HG03175 (cell line): ENCODE measurements around the gene CEACAM8.
"Not testable (repeated sequence)": the region's sequence is repeated elsewhere in the genome, so short reads cannot be mapped to it uniquely, and the experiment has no call there.

Experiments used
- ATAC-seq: cut with Tn5 transposase; IDR thresholded peaks from one replicate; pipeline ENCODE4 v1.9.1; 2021; ENCODE audit warnings: mild to moderate bottlenecking, moderate library complexity; ENCODE audit not compliant: unreplicated experiment

CEACAM8 gene

GRCh38 chr19:42594617-42595489, at the start of gene CEACAM8:
TSS of gene CEACAM8 (minus strand) at chr19:42594924. CDS start at chr19:42594828, 96 bp downstream.
- ATAC-seq, result no peak

GRCh38 chr19:42639324-42640092, 44.8 kb upstream of the CEACAM8 start:
- not testable (repeated sequence) for ATAC-seq

GRCh38 chr19:42635233-42635539, 40.5 kb upstream of the CEACAM8 start:
- no peak for ATAC-seq

DNA sequence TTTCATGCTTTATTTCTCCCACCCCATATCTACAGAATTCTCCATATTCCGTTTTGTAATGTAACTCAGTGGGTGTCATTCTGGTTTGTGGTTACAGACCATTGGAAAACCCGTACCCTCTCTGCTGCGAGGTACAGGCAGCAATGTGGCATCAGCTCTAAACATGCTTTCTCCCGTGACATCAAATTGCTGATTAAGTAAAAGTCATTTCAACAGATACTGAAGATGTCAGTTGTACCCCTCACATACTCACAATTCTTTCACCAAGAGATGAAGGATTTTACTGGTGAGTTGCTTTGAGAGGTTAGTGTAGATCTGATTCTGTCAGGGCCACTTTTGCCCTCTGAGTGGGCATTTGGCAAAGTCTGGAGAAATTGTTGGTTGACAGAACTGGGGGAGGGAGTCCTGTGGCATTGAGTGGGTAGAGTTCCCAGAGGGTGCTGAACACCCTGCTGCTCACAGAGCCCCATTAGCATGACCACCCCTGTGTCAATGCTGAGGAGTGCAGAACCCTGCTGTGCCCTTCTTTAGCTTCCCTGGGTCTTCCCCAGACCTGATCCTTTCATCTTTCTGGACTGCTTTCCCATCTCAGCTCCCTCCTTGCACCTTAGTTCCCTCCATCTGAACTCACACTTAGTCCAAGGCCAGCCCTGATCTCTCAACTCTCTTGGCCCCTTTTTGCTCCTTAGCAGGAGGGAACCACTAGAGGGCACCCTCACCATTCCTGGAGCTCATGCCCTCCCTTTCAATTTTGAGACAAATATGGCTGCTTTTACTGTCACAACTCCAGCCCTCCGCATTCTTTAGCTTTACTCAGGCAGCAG, 39.9 kb upstream of the CEACAM8 start:
- ATAC-seq, result no peak

DNA sequence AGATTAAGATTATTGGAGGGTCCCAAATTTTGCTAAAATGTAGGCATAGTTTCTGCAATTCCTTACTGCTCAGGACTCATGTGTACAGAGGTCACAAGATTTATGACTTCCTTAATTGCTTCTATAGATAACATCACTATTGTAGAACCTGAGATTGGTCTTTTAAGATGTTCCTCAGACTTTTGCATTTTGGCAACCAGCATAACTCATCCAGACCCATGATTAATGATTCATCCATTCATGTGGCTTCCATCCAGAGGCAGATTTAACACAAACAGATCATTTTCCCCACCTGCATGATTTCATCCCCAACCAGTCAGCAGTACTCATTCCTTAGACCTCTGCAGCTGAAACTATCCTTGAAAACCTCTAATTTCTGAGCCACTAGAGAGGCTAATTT, 34.5 kb upstream of the CEACAM8 start:
- no peak for ATAC-seq

DNA sequence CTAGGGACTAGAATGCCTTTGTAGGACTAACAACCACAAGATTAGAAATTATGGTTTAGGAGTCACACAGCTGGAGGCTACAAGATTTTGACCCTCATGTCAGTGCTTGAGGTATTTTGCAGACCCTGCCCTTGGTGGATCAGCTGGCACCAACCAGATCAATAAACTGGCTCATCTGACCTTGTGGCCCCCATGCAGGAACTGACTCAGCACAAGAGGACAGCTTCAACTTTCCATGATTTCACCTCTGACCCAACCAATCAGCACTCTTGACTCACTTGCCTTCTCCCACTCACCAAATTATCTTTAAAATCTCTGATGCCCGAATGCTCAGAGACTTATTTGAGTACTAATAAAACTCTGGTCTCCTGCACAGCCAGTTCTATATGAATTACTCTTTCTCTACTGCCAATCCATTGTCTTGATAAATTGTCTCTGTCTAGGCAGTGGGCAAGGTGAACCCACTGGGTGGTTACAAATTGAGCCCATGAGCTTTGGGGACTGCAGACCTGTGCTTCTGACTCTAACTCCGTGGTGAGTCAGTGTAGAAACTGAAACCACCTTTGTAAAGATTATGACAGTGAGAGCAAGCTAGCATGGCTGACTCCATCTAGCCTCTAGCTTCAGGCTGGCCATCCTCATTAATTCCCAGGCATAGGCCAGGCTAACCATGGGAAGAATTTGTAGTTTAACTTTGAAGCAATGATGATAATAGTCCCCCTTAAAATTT, 33.9 kb upstream of the CEACAM8 start:
- ATAC-seq, result no peak

DNA sequence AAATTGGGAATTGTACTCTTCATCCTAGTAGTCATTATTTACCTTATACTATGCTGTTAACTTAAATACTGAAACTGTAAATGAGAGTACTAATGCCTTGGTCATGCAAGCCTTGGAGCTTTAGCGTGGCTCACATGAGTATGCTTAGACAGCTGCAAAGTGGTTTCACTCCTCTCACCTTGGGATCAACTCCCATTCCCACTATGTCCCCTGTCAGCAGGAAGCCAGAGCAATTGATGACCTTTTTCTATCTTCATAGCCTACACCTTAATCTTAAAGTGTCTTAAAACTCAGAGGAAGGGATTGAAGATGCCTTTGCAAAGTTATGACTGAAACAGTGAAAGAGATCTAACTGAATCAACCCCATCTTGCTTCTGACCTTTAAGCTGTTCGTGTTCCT, 33.2 kb upstream of the CEACAM8 start:
- no peak for ATAC-seq

DNA sequence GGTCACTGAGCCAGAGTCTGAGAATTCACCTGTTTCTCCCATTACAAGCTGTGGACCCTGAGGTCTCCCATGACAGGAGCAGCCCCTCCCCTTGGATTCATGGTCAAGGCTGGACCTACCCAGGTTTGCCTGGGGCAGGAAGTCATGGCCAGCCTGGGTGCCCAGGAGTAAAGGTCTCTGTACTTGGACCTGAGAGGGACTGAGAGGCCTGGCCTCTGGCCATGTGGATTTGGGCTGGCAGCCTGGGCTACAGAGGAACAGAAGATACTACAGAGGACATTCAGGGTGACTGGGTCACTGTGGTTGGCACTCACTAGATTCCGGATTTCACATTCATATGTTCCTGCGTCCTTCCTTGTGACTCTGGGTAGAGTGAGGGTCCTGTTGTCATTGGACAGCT, 31.5 kb upstream of the CEACAM8 start:
- ATAC-seq, result no peak

DNA sequence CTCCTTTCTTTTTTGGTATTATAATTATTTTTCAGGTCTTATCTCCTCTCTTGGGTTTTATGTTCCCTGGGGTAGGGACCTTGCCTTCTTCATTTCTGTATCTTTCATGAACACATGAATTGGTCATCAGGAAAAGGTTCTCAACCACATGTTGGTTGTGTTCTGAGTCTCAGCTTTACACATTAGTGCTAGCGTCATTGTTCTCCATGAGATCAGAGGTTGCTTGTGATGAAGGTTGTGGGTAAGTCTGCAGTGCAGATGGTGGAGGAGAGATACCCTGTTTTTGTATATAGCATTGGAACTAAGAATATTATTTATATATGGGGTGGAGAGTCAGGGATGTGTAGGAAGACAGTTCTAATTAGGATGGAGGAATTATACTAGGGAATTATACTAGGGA, 24.5 kb upstream of the CEACAM8 start:
- no peak for ATAC-seq

- no peak for ATAC-seq
These were observed 18.9 kb upstream of the CEACAM8 start for GRCh38 chr19:42613666-42614065.

- ATAC-seq, result not testable (repeated sequence)
These were observed 15.7 kb upstream of the CEACAM8 start for GRCh38 chr19:42610401-42610915.

GRCh38 chr19:42606660-42607351, 12.1 kb upstream of the CEACAM8 start:
- ATAC-seq, result no peak

DNA sequence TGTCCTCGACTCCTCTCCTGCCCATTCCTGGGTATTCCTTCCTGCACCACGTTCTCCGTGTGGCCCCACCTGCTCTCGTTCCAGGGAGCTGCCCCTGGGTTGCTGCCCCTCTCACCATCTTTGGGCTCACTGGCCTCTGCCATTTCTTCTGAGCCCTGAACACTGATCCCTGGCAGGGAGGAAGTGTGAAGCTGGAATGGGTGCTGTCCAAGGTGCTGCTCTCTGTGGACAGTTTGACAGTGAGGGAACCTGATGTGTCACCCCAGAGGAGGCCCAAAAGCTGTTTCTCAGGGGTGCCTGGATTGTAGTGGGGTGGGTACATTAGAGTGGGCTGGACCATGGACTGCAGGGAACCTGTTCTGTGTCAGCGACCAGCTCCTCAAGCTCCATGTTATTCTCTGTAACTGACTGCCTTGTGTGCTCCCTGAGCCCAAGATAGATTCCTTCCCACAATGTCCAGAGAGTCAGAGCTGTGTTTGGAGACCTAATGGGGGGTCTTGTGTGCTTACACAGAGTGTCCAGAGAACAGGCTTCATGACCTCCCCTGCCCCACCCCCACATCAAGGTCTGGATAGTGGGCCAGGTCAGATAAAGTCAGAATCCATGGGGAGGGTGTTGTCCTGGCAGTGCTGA, 7.2 kb upstream of the CEACAM8 start:
- no peak for ATAC-seq

GRCh38 chr19:42596391-42597072, 1.8 kb upstream of the CEACAM8 start:
- no peak for ATAC-seq

GRCh38 chr19:42595550-42596172, 937 bp upstream of the CEACAM8 start:
- no peak for ATAC-seq

DNA sequence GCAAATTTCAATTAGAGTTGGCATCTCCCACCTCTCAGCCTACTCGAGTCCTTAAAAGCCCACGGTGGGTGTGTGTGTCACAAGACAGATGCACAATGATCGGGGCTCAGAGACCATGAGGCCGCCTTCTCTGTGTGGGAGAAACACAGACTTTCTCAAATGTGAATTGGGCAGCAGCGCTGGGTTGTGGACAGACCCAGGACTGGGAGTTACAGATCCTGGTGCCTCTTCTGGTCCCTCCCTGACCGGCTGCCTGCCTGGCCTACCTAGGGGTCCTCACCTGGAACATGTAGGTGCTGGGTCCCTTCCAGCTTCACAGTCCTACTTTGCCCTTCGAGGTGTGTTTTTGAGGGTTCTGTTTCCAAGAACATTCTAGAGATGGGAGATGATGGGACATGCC, 4.9 kb downstream of the CEACAM8 start:
- no peak for ATAC-seq

DNA sequence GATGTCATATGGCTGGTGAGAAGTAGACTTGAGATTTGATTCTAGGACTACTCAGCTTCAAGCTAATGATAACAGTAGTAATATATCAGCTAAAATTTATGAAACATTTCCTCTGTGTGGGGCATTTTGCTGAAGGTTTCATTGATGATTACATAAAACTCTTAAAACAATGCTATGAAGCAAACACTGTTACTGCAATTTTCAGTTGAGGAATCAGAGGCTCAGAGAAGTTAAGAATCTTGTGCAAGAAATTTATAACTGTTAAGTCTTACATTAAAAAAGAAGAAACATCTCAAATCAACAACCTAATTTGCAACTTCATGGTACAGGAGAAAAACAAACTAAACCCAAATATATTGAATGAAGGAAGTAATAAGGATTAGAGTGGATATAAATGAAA, 10.3 kb downstream of the CEACAM8 start:
- no peak for ATAC-seq

- ATAC-seq, result no peak
These were observed 17.7 kb downstream of the CEACAM8 start for GRCh38 chr19:42577016-42577415.
